OCI-LY1 (cell line): ENCODE data around the gene FOXO3.

Experiments used
- H2AFZ ChIP-seq: fragments of 200-600 bp; sonication (generic), shearing (Covaris generic); 2 replicates; pipeline ENCODE4 v1.6.0; 2014; ENCODE audit warnings: antibody characterized with exemption, mild to moderate bottlenecking, low read length
- H3F3A ChIP-seq: fragments of 200-600 bp; sonication (generic), shearing (Covaris generic); 2 replicates; pipeline ENCODE4 v1.6.0; 2014; ENCODE audit warnings: mild to moderate bottlenecking, antibody characterized with exemption, low read length, moderate library complexity; ENCODE audit not compliant: insufficient read depth
- H3K27ac ChIP-seq: fragments of 200-600 bp; sonication (generic); 2 replicates; pipeline ENCODE4 v1.5.1; 2014; ENCODE audit warnings: low read length, mixed run types, mild to moderate bottlenecking, low read depth; ENCODE audit not compliant: poor library complexity, severe bottlenecking
- H3K27me3 ChIP-seq: fragments of 200-600 bp; sonication (generic); 2 replicates; pipeline ENCODE4 v1.6.0; 2014; ENCODE audit warnings: antibody characterized with exemption, mild to moderate bottlenecking, low read length, moderate library complexity; ENCODE audit not compliant: insufficient read depth
- H3K36me3 ChIP-seq: fragments of 200-600 bp; sonication (generic); 2 replicates; pipeline ENCODE4 v1.6.1; 2014; ENCODE audit warnings: mild to moderate bottlenecking, antibody characterized with exemption, low read length, moderate library complexity, mixed read lengths; ENCODE audit not compliant: insufficient read depth
- H3K4me1 ChIP-seq: fragments of 200-600 bp; sonication (generic); 2 replicates; pipeline ENCODE4 v1.5.1; 2014; ENCODE audit warnings: mild to moderate bottlenecking, low read length, moderate library complexity; ENCODE audit not compliant: insufficient read depth, severe bottlenecking
- H3K4me2 ChIP-seq: fragments of 200-600 bp; sonication (generic), shearing (Covaris generic); 2 replicates; pipeline ENCODE4 v1.6.1; 2014; ENCODE audit warnings: low read length
- H3K4me3 ChIP-seq: fragments of 200-600 bp; sonication (generic); 2 replicates; pipeline ENCODE4 v1.5.1; 2014; ENCODE audit warnings: low read length, low read depth, mild to moderate bottlenecking, mixed read lengths; ENCODE audit not compliant: poor library complexity, severe bottlenecking
- H3K79me2 ChIP-seq: fragments of 200-600 bp; shearing (Covaris generic); 2 replicates; pipeline ENCODE4 v1.6.1; 2016; ENCODE audit warnings: mixed run types, low read length, mixed read lengths; ENCODE audit not compliant: insufficient read depth
- H3K9ac ChIP-seq: fragments of 200-600 bp; sonication (generic), shearing (Covaris generic); 2 replicates; pipeline ENCODE4 v1.6.1; 2014; ENCODE audit warnings: mild to moderate bottlenecking, low read length, mixed read lengths
- H3K9me2 ChIP-seq: fragments of 200-600 bp; sonication (generic), shearing (Covaris generic); 2 replicates; pipeline ENCODE4 v1.6.1; 2014; ENCODE audit warnings: low read depth, mild to moderate bottlenecking, low read length, mixed read lengths
- H3K9me3 ChIP-seq: fragments of 200-600 bp; shearing (Covaris generic); 2 replicates; pipeline ENCODE4 v1.6.1; 2014; ENCODE audit warnings: low read length, mixed read lengths
- H4K20me1 ChIP-seq: fragments of 200-600 bp; sonication (generic), shearing (Covaris generic); 2 replicates; pipeline ENCODE4 v1.6.0; 2016; ENCODE audit warnings: mild to moderate bottlenecking, low read length; ENCODE audit not compliant: insufficient read depth
- CTCF ChIP-seq: fragments of 200-600 bp; sonication (generic), shearing (Covaris generic); IDR thresholded peaks from 2 replicates; pipeline ENCODE4 v1.5.1; 2017; ENCODE audit warnings: mild to moderate bottlenecking, antibody characterized with exemption, low read length, moderate library complexity, mixed read lengths
- EZH2 ChIP-seq: fragments of 200-600 bp; sonication (generic), shearing (Covaris generic); IDR thresholded peaks from 2 replicates; pipeline ENCODE4 v1.8.0; 2017; ENCODE audit warnings: borderline replicate concordance, mixed run types, mild to moderate bottlenecking, antibody characterized with exemption, low read length, moderate library complexity, mixed read lengths

Gene FOXO3

GRCh38 chr6:108579328-108579721, 18.6 kb downstream of the FOXO3 start:
- Histone ChIP-seq H3K79me2 (no peaks in the 10 kb centered on the region), H3K9ac (no peak overlapping the region), H3K9me3 (no peaks in the 10 kb centered on the region), H3F3A (no peaks in the 10 kb centered on the region), H3K36me3 (0 out of 2 replicates have a peak, but pooled peaks cover 11% of the 10 kb centered on the region), H4K20me1 (no peaks in the 10 kb centered on the region), H3K4me2 (no peak overlapping the region), H3K27me3 (no peaks in the 10 kb centered on the region), H3K27ac (no peak overlapping the region), H2AFZ (no peak overlapping the region), H3K4me1 (peaks cover 40% of the 10 kb centered on the region), H3K4me3 (no peak overlapping the region), H3K9me2 (no peaks in the 10 kb centered on the region)
- TF ChIP-seq CTCF = no peak
- no peak for TF ChIP-seq EZH2

GRCh38 chr6:108580646-108581045, 19.9 kb downstream of the FOXO3 start:
- no peaks in the 10 kb centered on the region for H3F3A ChIP-seq
- no peak overlapping the region for H3K4me3 ChIP-seq
- H3K9me3 ChIP-seq = no peaks in the 10 kb centered on the region
- H3K9me2 ChIP-seq = no peaks in the 10 kb centered on the region
- no peaks in the 10 kb centered on the region for H3K27me3 ChIP-seq
- no peaks in the 10 kb centered on the region for H3K79me2 ChIP-seq
- H4K20me1 ChIP-seq = no peaks in the 10 kb centered on the region
- H2AFZ ChIP-seq = no peak overlapping the region
- no peak overlapping the region for H3K27ac ChIP-seq
- 0 out of 2 replicates have a peak, but pooled peaks cover 11% of the 10 kb centered on the region for H3K36me3 ChIP-seq
- no peak for TF ChIP-seq CTCF
- TF ChIP-seq EZH2 = no peak
- H3K4me1 ChIP-seq = peaks cover 28% of the 10 kb centered on the region
- H3K4me2 ChIP-seq = no peak overlapping the region
- no peak overlapping the region for H3K9ac ChIP-seq

DNA sequence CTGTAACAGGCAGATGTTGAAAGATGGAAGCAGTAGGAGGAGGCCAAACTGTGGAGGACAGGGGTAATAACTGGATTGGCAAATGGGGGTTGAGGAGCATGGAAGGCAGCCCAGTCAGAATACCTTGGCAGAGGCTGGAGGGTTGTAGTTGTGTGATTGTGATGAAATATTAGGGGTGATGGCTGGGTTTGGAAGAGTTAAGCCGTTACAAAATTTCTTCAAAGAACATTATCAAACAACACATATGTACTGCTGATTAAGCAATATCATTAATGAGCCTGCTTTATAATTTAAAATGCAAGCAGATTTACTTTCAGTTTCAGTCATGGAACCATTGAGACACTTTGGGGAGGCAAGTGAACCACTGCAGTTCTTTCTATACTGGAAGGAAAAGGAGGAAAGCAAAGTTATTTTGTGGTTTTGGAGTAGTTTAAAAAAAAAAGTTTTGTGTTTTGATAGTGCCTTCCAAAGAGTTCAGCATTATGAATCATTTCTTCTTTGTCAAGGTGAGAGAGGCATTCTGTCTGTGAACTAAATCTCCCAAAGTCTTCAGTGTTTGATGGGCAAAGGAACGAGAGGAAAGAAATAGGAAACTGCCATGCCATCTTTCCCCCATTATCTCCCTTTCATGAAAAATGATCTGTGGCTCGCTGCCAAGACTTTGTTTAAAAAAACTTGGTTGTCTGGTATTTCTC, 20.7 kb downstream of the FOXO3 start:
- TF ChIP-seq EZH2 = no peak
- TF ChIP-seq CTCF = no peak
- H3K79me2 ChIP-seq = no peaks in the 10 kb centered on the region
- H3K4me2 ChIP-seq = no peak overlapping the region
- H3K9me3 ChIP-seq = no peaks in the 10 kb centered on the region
- no peaks in the 10 kb centered on the region for H3K27me3 ChIP-seq
- no peak overlapping the region for H3K27ac ChIP-seq
- H4K20me1 ChIP-seq = no peaks in the 10 kb centered on the region
- H3K9ac ChIP-seq = no peak overlapping the region
- peaks cover 21% of the 10 kb centered on the region for H3K4me1 ChIP-seq
- H2AFZ ChIP-seq = no peak overlapping the region
- H3F3A ChIP-seq = no peaks in the 10 kb centered on the region
- H3K9me2 ChIP-seq = no peaks in the 10 kb centered on the region
- 0 out of 2 replicates have a peak, but pooled peaks cover 11% of the 10 kb centered on the region for H3K36me3 ChIP-seq
- H3K4me3 ChIP-seq = no peak overlapping the region
